Activated B cell treated with CpG ODN at 0.5 μM for 24 hours (primary cell): Measurements from ENCODE around the gene BOD1L1. TPM values are rescaled to one million over a fixed set of nuclear protein-coding genes. Genes with fewer than 3 reads are reported as not detected.

Source experiments
- ATAC-seq: fragments of 200-7000 bp; cut with Tn5 transposase; one replicate; pipeline ENCODE4 v1.10.0; 2021; ENCODE audit warnings: low read depth, mild to moderate bottlenecking, moderate library complexity
- CTCF ChIA-PET: fragments of 350-600 bp; sonication (Branson Sonifier 250); formaldehyde crosslinking; loops from one replicate; lab custom pipeline; 2021; ENCODE audit warnings: antibody characterized with exemption; lab: Charles Lee
- POLR2A ChIA-PET: fragments of 350-600 bp; sonication (Branson Sonifier 250); formaldehyde crosslinking; loops from one replicate; lab custom pipeline; 2021; ENCODE audit warnings: antibody characterized with exemption; lab: Charles Lee
- DNase-seq: peaks from one replicate; pipeline ENCODE4 v3.0.0; 2022
- H3K27ac Mint-ChIP-seq: one replicate; pipeline ENCODE4 v1.8.0; 2020; ENCODE audit warnings: mixed read lengths
- H3K27me3 Mint-ChIP-seq: one replicate; pipeline ENCODE4 v1.8.0; 2021; ENCODE audit warnings: mixed read lengths
- H3K36me3 Mint-ChIP-seq: one replicate; pipeline ENCODE4 v1.8.0; 2021; ENCODE audit warnings: low read depth, mixed read lengths
- H3K4me1 Mint-ChIP-seq: one replicate; pipeline ENCODE4 v1.8.0; 2021; ENCODE audit warnings: mixed read lengths
- H3K4me3 Mint-ChIP-seq: one replicate; pipeline ENCODE4 v1.8.0; 2020; ENCODE audit warnings: mild to moderate bottlenecking, mixed read lengths
- H3K9me3 Mint-ChIP-seq: one replicate; pipeline ENCODE4 v1.8.0; 2020; ENCODE audit warnings: mixed read lengths
- intact Hi-C: fragments of 100-400 bp; cut with micrococcal nuclease; formaldehyde crosslinking; loops from one replicate; pipeline ENCODE4 v1.15.1; 2024
- total RNA-seq: library from RNA; stranded (reverse); gene quantifications from 2 replicates; pipeline ENCODE4 v1.2.3, GENCODE V29; 2022
- TF ChIP-seq, protein P1 (sequence below): fragments of 200-600 bp; IDR thresholded peaks from one replicate; pipeline ENCODE4 v1.8.0; 2022; ENCODE audit warnings: antibody characterized with exemption, mild to moderate bottlenecking

Gene BOD1L1
- total RNA-seq, 1 donor from 2014 or later = 79.3 TPM

DNA sequence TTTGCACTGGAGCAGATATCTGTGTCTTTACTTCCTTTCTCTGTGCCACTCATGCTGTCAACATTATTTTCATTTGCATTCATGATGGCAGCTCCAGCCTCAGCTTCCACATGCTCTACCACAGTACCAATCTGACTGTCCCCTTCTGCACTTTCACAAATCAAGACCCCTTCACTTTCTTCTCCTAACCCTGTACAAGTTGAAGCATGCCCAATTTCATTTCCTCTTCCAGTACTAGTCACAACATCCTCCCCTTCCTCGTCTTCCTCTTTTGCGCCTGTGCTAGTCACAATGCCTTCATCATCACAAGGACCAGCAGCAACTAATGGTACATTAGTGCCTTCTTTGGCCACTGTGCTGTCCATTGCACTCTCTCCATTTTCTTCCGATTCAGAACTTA lies 26.5 kb downstream of the BOD1L1 start:
- H3K4me1 Mint-ChIP-seq = peaks cover 34% of the 10 kb centered on the region
- POLR2A ChIA-PET = interaction anchor here (1.1 to 2.6 kb wide), 5 partner anchors 10 to 1402 kb away, joined by 3 to 11 read pairs (median 6); partner anchors contain the start of genes BOD1L1 and CPEB2
- H3K27me3 Mint-ChIP-seq = no peaks in the 10 kb centered on the region
- DNase-seq (no peak), ATAC-seq (peak; percentile 96)
- no peaks in the 10 kb centered on the region for H3K9me3 Mint-ChIP-seq
- H3K4me3 Mint-ChIP-seq = peak overlapping the region; percentile 48
- H3K27ac Mint-ChIP-seq = peak overlapping the region; percentile 76
- intact Hi-C loops = loop anchor here (1.0 to 5.0 kb wide), 4 partner anchors 10 to 526 kb away; partner anchors contain the start of gene BOD1L1
- H3K36me3 Mint-ChIP-seq = peaks cover 73% of the 10 kb centered on the region
- TF ChIP-seq, protein P1, sequence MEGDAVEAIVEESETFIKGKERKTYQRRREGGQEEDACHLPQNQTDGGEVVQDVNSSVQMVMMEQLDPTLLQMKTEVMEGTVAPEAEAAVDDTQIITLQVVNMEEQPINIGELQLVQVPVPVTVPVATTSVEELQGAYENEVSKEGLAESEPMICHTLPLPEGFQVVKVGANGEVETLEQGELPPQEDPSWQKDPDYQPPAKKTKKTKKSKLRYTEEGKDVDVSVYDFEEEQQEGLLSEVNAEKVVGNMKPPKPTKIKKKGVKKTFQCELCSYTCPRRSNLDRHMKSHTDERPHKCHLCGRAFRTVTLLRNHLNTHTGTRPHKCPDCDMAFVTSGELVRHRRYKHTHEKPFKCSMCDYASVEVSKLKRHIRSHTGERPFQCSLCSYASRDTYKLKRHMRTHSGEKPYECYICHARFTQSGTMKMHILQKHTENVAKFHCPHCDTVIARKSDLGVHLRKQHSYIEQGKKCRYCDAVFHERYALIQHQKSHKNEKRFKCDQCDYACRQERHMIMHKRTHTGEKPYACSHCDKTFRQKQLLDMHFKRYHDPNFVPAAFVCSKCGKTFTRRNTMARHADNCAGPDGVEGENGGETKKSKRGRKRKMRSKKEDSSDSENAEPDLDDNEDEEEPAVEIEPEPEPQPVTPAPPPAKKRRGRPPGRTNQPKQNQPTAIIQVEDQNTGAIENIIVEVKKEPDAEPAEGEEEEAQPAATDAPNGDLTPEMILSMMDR = no peak
- CTCF ChIA-PET = interaction anchor here (1.0 kb wide), 1 partner anchor 53 kb away, joined by 4 read pairs; no protein-coding TSS in a partner anchor

DNA sequence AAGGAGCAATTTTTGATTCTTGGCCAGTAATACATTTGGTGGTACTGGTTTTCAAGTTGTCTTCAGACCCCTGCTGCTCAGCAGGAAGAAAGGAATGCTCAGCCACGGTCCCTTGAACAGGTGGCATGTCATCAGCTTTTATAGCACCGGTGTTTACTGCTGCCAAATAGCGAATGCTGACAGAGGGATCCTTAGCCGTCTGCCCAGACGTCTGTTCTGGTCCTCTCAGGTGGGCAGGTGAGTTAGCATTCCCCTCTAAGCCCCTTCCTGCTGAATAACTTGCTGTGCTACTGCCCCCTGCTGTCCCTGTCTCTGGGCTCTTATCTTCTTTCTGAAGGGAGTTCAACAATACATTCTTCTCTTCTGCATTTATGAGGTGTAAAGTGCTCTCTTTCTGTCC lies 28.4 kb downstream of the BOD1L1 start:
- POLR2A ChIA-PET = interaction anchor here (2.6 kb wide), 1 partner anchor 29 kb away, joined by 11 read pairs; the partner anchor contains the start of gene BOD1L1
- Mint-ChIP-seq H3K4me3 (no peak overlapping the region), H3K27ac (peak overlapping the region; percentile 46), H3K27me3 (no peaks in the 10 kb centered on the region), H3K36me3 (peaks cover 81% of the 10 kb centered on the region), H3K4me1 (peaks cover 34% of the 10 kb centered on the region), H3K9me3 (no peaks in the 10 kb centered on the region)
- ATAC-seq (no peak), DNase-seq (no peak)
- TF ChIP-seq, protein P1 = no peak
- CTCF ChIA-PET = no interaction called here
- intact Hi-C loops = no loop called here

DNA sequence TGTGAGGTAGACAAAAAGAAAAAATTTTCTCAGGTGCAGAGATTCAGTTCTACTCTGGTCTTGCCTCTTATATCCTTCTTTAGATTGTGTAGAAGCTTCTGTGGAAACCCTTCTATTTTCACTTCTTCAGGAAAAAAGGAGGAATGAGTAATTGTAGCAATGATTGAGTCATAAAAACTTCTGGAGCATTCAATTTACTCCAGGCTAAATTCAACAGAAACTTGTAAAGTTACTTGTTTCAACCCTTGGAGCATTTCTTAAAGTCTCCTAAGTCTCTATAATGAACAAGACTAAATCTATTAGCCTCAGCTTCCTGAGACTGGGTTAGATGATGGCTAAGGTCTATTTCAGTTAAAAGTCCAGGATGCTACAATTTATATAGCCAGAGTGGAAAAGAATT lies 29.9 kb downstream of the BOD1L1 start:
- TF ChIP-seq, protein P1 = no peak
- ChIA-PET CTCF (no interaction called here), POLR2A (interaction anchor here (1.0 kb wide), 1 partner anchor 20 kb away, joined by 5 read pairs; no protein-coding TSS in a partner anchor)
- DNase-seq (no peak), ATAC-seq (no peak)
- no peaks in the 10 kb centered on the region for H3K27me3 Mint-ChIP-seq
- peaks cover 79% of the 10 kb centered on the region for H3K36me3 Mint-ChIP-seq
- intact Hi-C loops = no loop called here
- H3K4me3 Mint-ChIP-seq = no peak overlapping the region
- H3K27ac Mint-ChIP-seq = no peak overlapping the region
- H3K9me3 Mint-ChIP-seq = no peaks in the 10 kb centered on the region
- peaks cover 31% of the 10 kb centered on the region for H3K4me1 Mint-ChIP-seq

DNA sequence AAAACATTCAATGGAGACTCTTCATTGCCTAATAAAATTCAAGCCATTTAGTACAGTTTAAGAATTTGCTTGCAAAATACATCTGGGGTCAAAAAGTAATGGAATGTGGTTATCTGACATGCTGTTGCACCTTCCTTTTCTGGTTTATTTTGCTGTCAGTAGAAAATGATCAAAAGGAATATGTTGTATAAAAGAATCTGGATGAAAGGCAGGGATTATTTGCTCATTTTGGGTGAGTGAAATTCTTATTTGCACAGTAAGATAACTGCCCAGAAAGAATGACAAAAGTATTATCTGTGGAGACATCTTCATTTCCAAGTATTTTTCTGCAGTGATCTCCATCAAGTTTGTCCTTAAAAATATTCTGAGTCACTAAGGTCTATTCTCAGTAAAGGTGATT lies 30.4 kb downstream of the BOD1L1 start:
- H3K4me1 Mint-ChIP-seq = peaks cover 26% of the 10 kb centered on the region
- ATAC-seq = no peak
- no peak for DNase-seq
- ChIA-PET POLR2A (no interaction called here), CTCF (no interaction called here)
- intact Hi-C loops = no loop called here
- no peaks in the 10 kb centered on the region for H3K9me3 Mint-ChIP-seq
- TF ChIP-seq, protein P1 = no peak
- H3K27me3 Mint-ChIP-seq = no peaks in the 10 kb centered on the region
- H3K27ac Mint-ChIP-seq = no peak overlapping the region
- no peak overlapping the region for H3K4me3 Mint-ChIP-seq
- H3K36me3 Mint-ChIP-seq = peaks cover 79% of the 10 kb centered on the region

DNA sequence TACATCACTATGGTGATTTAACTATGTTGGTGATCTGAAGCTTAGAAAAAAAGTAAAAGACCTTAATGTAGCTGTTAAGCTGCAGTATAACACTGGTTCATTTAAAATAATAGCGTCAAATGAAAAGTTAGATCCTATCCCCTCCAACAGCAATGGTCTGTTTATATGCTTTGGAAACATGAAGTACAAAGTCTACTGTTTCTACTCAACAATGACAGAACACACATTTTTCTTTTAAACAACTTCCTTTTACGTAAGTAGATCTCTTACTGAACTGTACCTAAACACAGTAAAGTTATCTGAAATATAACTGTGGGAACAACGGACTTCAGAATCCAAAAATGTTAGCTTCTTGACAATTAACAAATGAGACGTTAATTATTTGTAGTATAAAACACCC lies 35.3 kb downstream of the BOD1L1 start:
- no peak overlapping the region for H3K4me3 Mint-ChIP-seq
- POLR2A ChIA-PET = no interaction called here
- H3K27me3 Mint-ChIP-seq = no peaks in the 10 kb centered on the region
- H3K4me1 Mint-ChIP-seq = no peaks in the 10 kb centered on the region
- ATAC-seq = no peak
- intact Hi-C loops = no loop called here
- H3K27ac Mint-ChIP-seq = no peak overlapping the region
- DNase-seq = no peak
- CTCF ChIA-PET = no interaction called here
- H3K36me3 Mint-ChIP-seq = peaks cover 82% of the 10 kb centered on the region
- TF ChIP-seq, protein P1 = no peak
- no peaks in the 10 kb centered on the region for H3K9me3 Mint-ChIP-seq
